ENCODE measurements around the gene BANF1.

The BANF1 gene

GRCh38 chr11:65960824-65961266 lies 41.5 kb upstream of the BANF1 start:
- no peak overlapping the region for H4K5ac ChIP-seq (ENCODE audit: low read length)
- DNase-seq, result no peak
- peak overlapping the region; percentile 83 for H3K27ac ChIP-seq (ENCODE audit: low read depth, low read length)
- H2BK15ac ChIP-seq (replicated peaks; ENCODE audit: low read depth), result no peak overlapping the region
- no CpG with 5 or more reads among the region's 16 CpGs for WGBS (ENCODE audit: extremely low coverage, insufficient coverage, low lambda C conversion rate)
- H3K36me3 ChIP-seq (ENCODE audit: control insufficient read depth, insufficient read depth, low read length), result peaks cover 4% of the 10 kb centered on the region
- peaks cover 6% of the 10 kb centered on the region for H3K4me1 ChIP-seq (ENCODE audit: control insufficient read depth, low read depth, low read length)
- H3K79me1 ChIP-seq (ENCODE audit: low read length), result peaks cover 20% of the 10 kb centered on the region
- H2BK5ac ChIP-seq (ENCODE audit: low read length), result no peak overlapping the region
- no peaks in the 10 kb centered on the region for H3K27me3 ChIP-seq (ENCODE audit: insufficient read depth, low read length, poor library complexity)
- H3K4me2 ChIP-seq (ENCODE audit: low read length), result peak overlapping the region; percentile 85
- peaks cover 19% of the 10 kb centered on the region for H3K79me2 ChIP-seq (ENCODE audit: control insufficient read depth, insufficient read depth, low read length)
- H4K8ac ChIP-seq (ENCODE audit: low read depth, low read length), result peak overlapping the region; percentile 95
- H3K18ac ChIP-seq (ENCODE audit: low read length), result no peak overlapping the region
- peak overlapping the region; percentile 99 for H3K56ac ChIP-seq (ENCODE audit: low read length)
- no peak overlapping the region for H2BK120ac ChIP-seq (ENCODE audit: low read depth, low read length)
- peak overlapping the region; percentile 97 for H3K9ac ChIP-seq (ENCODE audit: low read length)
- no peak overlapping the region for H3K23ac ChIP-seq (ENCODE audit: low read length)
- H2AK5ac ChIP-seq (ENCODE audit: low read length), result no peak overlapping the region
- H3K4me3 ChIP-seq (ENCODE audit: low read length), result peak overlapping the region; percentile 74
- H3K4ac ChIP-seq (ENCODE audit: low read depth, low read length), result peak overlapping the region; percentile 6

- Histone ChIP-seq H3K9ac (ENCODE audit: low read length) (peak within 1 kb of the TSS; percentile 97), H2BK120ac (ENCODE audit: low read depth, low read length) (no peak within 1 kb of the TSS), H3K79me1 (ENCODE audit: low read length) (peaks cover 20% of the 10 kb centered on the region), H3K23ac (ENCODE audit: low read length) (no peak within 1 kb of the TSS), H3K4me2 (ENCODE audit: low read length) (peak within 1 kb of the TSS; percentile 85), H4K5ac (ENCODE audit: low read length) (peak within 1 kb of the TSS; percentile 59), H2AK5ac (ENCODE audit: low read length) (no peak within 1 kb of the TSS), H3K4me3 (ENCODE audit: low read length) (peak within 1 kb of the TSS; percentile 94), H3K36me3 (ENCODE audit: control insufficient read depth, insufficient read depth, low read length) (peaks cover 9% of the 10 kb centered on the region), H3K4ac (ENCODE audit: low read depth, low read length) (peak within 1 kb of the TSS; percentile 6), H3K27ac (ENCODE audit: low read depth, low read length) (peak within 1 kb of the TSS; percentile 83), H3K79me2 (ENCODE audit: control insufficient read depth, insufficient read depth, low read length) (peaks cover 19% of the 10 kb centered on the region), H2BK5ac (ENCODE audit: low read length) (peak within 1 kb of the TSS; percentile 54), H3K27me3 (ENCODE audit: insufficient read depth, low read length, poor library complexity) (no peaks in the 10 kb centered on the region), H4K8ac (ENCODE audit: low read depth, low read length) (peak within 1 kb of the TSS; percentile 95), H3K56ac (ENCODE audit: low read length) (peak within 1 kb of the TSS; percentile 99), H2BK15ac (replicated peaks; ENCODE audit: low read depth) (no peak within 1 kb of the TSS), H3K4me1 (ENCODE audit: control insufficient read depth, low read depth, low read length) (peaks cover 6% of the 10 kb centered on the region), H3K18ac (ENCODE audit: low read length) (peak within 1 kb of the TSS; percentile 35)
- DNase-seq, result peak; percentile 99
- no CpG with 5 or more reads among the region's 97 CpGs for WGBS (ENCODE audit: extremely low coverage, insufficient coverage, low lambda C conversion rate)
Measured at GRCh38 chr11:65961267-65962140, 40.8 kb upstream of the BANF1 start, which contains the start of gene SART1. TSS of gene SART1 (plus strand) at chr11:65961734. CDS start at chr11:65961781, 47 bp downstream.

GRCh38 chr11:65962141-65962564 lies 40.1 kb upstream of the BANF1 start:
- peaks cover 6% of the 10 kb centered on the region for H3K4me1 ChIP-seq (ENCODE audit: control insufficient read depth, low read depth, low read length)
- H3K56ac ChIP-seq (ENCODE audit: low read length), result peak overlapping the region; percentile 96
- no peak overlapping the region for H2AK5ac ChIP-seq (ENCODE audit: low read length)
- WGBS (ENCODE audit: extremely low coverage, insufficient coverage, low lambda C conversion rate), result no CpG with 5 or more reads among the region's 13 CpGs
- H3K79me1 ChIP-seq (ENCODE audit: low read length), result peaks cover 20% of the 10 kb centered on the region
- H4K8ac ChIP-seq (ENCODE audit: low read depth, low read length), result no peak overlapping the region
- H3K27me3 ChIP-seq (ENCODE audit: insufficient read depth, low read length, poor library complexity), result no peaks in the 10 kb centered on the region
- no peak overlapping the region for H2BK120ac ChIP-seq (ENCODE audit: low read depth, low read length)
- no peak overlapping the region for H3K18ac ChIP-seq (ENCODE audit: low read length)
- peak overlapping the region; percentile 79 for H3K4me2 ChIP-seq (ENCODE audit: low read length)
- H3K4me3 ChIP-seq (ENCODE audit: low read length), result peak overlapping the region; percentile 94
- no peak overlapping the region for H2BK5ac ChIP-seq (ENCODE audit: low read length)
- no peak overlapping the region for H3K27ac ChIP-seq (ENCODE audit: low read depth, low read length)
- no peak for DNase-seq
- peaks cover 9% of the 10 kb centered on the region for H3K36me3 ChIP-seq (ENCODE audit: control insufficient read depth, insufficient read depth, low read length)
- peak overlapping the region; percentile 97 for H3K9ac ChIP-seq (ENCODE audit: low read length)
- peaks cover 19% of the 10 kb centered on the region for H3K79me2 ChIP-seq (ENCODE audit: control insufficient read depth, insufficient read depth, low read length)
- H3K4ac ChIP-seq (ENCODE audit: low read depth, low read length), result no peak overlapping the region
- H2BK15ac ChIP-seq (replicated peaks; ENCODE audit: low read depth), result no peak overlapping the region
- no peak overlapping the region for H3K23ac ChIP-seq (ENCODE audit: low read length)
- H4K5ac ChIP-seq (ENCODE audit: low read length), result no peak overlapping the region

- H2BK5ac ChIP-seq (ENCODE audit: low read length), result no peak overlapping the region
- H2AK5ac ChIP-seq (ENCODE audit: low read length), result no peak overlapping the region
- peaks cover 6% of the 10 kb centered on the region for H3K4me1 ChIP-seq (ENCODE audit: control insufficient read depth, low read depth, low read length)
- peaks cover 22% of the 10 kb centered on the region for H3K79me1 ChIP-seq (ENCODE audit: low read length)
- no peak overlapping the region for H4K5ac ChIP-seq (ENCODE audit: low read length)
- H2BK15ac ChIP-seq (replicated peaks; ENCODE audit: low read depth), result no peak overlapping the region
- H3K79me2 ChIP-seq (ENCODE audit: control insufficient read depth, insufficient read depth, low read length), result peaks cover 19% of the 10 kb centered on the region
- no peak overlapping the region for H3K9ac ChIP-seq (ENCODE audit: low read length)
- no peak overlapping the region for H3K27ac ChIP-seq (ENCODE audit: low read depth, low read length)
- peaks cover 13% of the 10 kb centered on the region for H3K36me3 ChIP-seq (ENCODE audit: control insufficient read depth, insufficient read depth, low read length)
- H2BK120ac ChIP-seq (ENCODE audit: low read depth, low read length), result no peak overlapping the region
- DNase-seq, result no peak
- no CpG with 5 or more reads among the region's 10 CpGs for WGBS (ENCODE audit: extremely low coverage, insufficient coverage, low lambda C conversion rate)
- H3K27me3 ChIP-seq (ENCODE audit: insufficient read depth, low read length, poor library complexity), result no peaks in the 10 kb centered on the region
- no peak overlapping the region for H3K23ac ChIP-seq (ENCODE audit: low read length)
- no peak overlapping the region for H3K18ac ChIP-seq (ENCODE audit: low read length)
- no peak overlapping the region for H4K8ac ChIP-seq (ENCODE audit: low read depth, low read length)
- no peak overlapping the region for H3K4me2 ChIP-seq (ENCODE audit: low read length)
- H3K56ac ChIP-seq (ENCODE audit: low read length), result no peak overlapping the region
- H3K4ac ChIP-seq (ENCODE audit: low read depth, low read length), result no peak overlapping the region
- no peak overlapping the region for H3K4me3 ChIP-seq (ENCODE audit: low read length)
Measured at GRCh38 chr11:65964906-65965305, 37.4 kb upstream of the BANF1 start.

GRCh38 chr11:65965986-65966762 lies 36.1 kb upstream of the BANF1 start:
- Histone ChIP-seq H4K8ac (ENCODE audit: low read depth, low read length) (no peak overlapping the region), H3K4me1 (ENCODE audit: control insufficient read depth, low read depth, low read length) (peaks cover 6% of the 10 kb centered on the region), H3K4me3 (ENCODE audit: low read length) (no peak overlapping the region), H3K4me2 (ENCODE audit: low read length) (no peak overlapping the region), H2BK15ac (replicated peaks; ENCODE audit: low read depth) (no peak overlapping the region), H4K5ac (ENCODE audit: low read length) (no peak overlapping the region), H3K18ac (ENCODE audit: low read length) (no peak overlapping the region), H3K79me1 (ENCODE audit: low read length) (peaks cover 22% of the 10 kb centered on the region), H3K23ac (ENCODE audit: low read length) (no peak overlapping the region), H3K4ac (ENCODE audit: low read depth, low read length) (no peak overlapping the region), H3K27ac (ENCODE audit: low read depth, low read length) (no peak overlapping the region), H2BK5ac (ENCODE audit: low read length) (no peak overlapping the region), H3K9ac (ENCODE audit: low read length) (no peak overlapping the region), H3K36me3 (ENCODE audit: control insufficient read depth, insufficient read depth, low read length) (peaks cover 13% of the 10 kb centered on the region), H3K79me2 (ENCODE audit: control insufficient read depth, insufficient read depth, low read length) (peaks cover 19% of the 10 kb centered on the region), H2BK120ac (ENCODE audit: low read depth, low read length) (no peak overlapping the region), H2AK5ac (ENCODE audit: low read length) (no peak overlapping the region), H3K56ac (ENCODE audit: low read length) (no peak overlapping the region), H3K27me3 (ENCODE audit: insufficient read depth, low read length, poor library complexity) (no peaks in the 10 kb centered on the region)
- no peak for DNase-seq
- no CpG with 5 or more reads among the region's 36 CpGs for WGBS (ENCODE audit: extremely low coverage, insufficient coverage, low lambda C conversion rate)
